Measurements from ENCODE around the gene KANSL1.

DNA sequence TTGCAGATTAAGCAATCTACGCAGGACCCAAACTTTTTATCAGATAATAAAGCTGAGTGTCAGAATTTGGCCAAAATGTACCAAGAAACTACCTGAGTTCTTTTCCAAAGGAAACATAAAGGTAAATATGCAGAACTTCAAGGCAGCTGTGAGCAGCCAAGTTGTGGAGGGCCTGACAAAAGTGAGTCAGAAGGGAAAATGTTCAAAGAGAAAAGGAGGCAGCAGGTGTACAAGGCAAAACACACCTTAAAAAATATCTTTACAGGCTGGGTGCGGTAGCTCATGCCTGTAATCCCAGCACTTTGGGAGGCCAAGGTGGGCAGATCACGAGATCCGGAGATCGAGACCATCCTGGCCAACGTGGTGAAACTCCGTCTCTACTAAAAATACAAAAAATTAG lies 7.0 kb upstream of the KANSL1 start:
- no peak for TF ChIP-seq EZH2phosphoT487 (IDR thresholded peaks at IDR 0.05)
- TF ChIP-seq, protein P1, sequence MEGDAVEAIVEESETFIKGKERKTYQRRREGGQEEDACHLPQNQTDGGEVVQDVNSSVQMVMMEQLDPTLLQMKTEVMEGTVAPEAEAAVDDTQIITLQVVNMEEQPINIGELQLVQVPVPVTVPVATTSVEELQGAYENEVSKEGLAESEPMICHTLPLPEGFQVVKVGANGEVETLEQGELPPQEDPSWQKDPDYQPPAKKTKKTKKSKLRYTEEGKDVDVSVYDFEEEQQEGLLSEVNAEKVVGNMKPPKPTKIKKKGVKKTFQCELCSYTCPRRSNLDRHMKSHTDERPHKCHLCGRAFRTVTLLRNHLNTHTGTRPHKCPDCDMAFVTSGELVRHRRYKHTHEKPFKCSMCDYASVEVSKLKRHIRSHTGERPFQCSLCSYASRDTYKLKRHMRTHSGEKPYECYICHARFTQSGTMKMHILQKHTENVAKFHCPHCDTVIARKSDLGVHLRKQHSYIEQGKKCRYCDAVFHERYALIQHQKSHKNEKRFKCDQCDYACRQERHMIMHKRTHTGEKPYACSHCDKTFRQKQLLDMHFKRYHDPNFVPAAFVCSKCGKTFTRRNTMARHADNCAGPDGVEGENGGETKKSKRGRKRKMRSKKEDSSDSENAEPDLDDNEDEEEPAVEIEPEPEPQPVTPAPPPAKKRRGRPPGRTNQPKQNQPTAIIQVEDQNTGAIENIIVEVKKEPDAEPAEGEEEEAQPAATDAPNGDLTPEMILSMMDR (IDR thresholded peaks at IDR 0.05), result no peak
